ENCODE data around the gene VCAN.
A peak's percentile ranks its signal among the peaks of the same experiment; 100 is the strongest.

VCAN gene

DNA sequence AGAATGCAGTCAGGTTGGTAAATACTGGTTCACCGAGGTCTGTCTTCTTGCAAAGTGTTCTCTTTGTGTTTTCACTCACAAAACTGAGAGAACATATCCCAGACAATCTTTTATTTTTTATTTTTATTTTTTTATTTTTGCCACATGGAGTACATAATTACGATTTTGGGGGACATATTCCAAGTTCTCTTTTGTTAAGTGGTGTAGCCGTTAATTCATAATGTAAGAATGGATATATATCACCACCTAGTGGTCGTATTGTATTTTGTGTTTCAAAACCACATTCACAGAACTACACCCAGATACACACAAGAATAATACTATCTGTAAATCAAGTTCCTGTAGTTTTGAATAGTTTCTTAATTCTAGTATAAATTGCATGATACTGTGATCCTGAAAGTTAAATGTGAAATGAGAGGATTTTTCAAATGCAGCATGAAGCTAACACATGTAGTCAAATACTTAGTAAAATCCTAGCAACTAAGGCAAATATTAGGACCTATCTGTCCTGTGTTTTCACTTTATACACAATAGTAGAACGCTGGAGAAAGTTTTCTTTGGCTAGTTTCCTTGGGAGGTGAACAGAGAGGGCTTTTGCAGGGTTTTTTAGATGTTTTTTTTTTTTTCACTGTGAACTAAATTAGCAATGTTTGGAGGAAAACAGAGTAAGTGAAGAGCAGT is 92.7 kb downstream of the VCAN start:
- H3K4me3 ChIP-seq (ENCODE audit: low read length): no peak overlapping the region
- TF ChIP-seq, protein P1, sequence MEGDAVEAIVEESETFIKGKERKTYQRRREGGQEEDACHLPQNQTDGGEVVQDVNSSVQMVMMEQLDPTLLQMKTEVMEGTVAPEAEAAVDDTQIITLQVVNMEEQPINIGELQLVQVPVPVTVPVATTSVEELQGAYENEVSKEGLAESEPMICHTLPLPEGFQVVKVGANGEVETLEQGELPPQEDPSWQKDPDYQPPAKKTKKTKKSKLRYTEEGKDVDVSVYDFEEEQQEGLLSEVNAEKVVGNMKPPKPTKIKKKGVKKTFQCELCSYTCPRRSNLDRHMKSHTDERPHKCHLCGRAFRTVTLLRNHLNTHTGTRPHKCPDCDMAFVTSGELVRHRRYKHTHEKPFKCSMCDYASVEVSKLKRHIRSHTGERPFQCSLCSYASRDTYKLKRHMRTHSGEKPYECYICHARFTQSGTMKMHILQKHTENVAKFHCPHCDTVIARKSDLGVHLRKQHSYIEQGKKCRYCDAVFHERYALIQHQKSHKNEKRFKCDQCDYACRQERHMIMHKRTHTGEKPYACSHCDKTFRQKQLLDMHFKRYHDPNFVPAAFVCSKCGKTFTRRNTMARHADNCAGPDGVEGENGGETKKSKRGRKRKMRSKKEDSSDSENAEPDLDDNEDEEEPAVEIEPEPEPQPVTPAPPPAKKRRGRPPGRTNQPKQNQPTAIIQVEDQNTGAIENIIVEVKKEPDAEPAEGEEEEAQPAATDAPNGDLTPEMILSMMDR (IDR thresholded peaks at IDR 0.05; ENCODE audit: insufficient read depth, low read depth, low read length, missing control alignments): peak; percentile 46
- peak; percentile 53 for DNase-seq (ENCODE audit: low read depth)

DNA sequence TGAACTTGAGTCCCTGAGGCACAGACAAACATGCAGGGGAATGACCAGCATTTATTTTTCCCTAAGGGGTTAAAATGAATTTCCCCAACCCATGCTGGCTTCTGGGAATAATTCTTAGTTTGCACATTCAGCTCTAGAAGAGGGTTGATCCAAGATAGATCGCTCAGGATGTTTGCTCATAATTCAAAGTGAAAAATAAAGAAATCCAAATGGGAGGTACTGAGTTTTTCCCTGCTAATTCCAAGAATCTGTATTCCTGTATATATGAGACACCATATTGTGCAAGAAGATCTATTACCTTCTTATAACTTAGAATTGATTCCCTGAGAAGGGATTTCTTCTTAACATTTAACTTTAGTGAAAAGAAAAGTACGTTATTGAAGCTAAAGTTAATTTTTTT is 96.2 kb downstream of the VCAN start:
- DNase-seq (ENCODE audit: low read depth): no peak
- TF ChIP-seq, protein P1 (IDR thresholded peaks at IDR 0.05; ENCODE audit: insufficient read depth, low read depth, low read length, missing control alignments): no peak
- no peak overlapping the region for H3K4me3 ChIP-seq (ENCODE audit: low read length)

DNA sequence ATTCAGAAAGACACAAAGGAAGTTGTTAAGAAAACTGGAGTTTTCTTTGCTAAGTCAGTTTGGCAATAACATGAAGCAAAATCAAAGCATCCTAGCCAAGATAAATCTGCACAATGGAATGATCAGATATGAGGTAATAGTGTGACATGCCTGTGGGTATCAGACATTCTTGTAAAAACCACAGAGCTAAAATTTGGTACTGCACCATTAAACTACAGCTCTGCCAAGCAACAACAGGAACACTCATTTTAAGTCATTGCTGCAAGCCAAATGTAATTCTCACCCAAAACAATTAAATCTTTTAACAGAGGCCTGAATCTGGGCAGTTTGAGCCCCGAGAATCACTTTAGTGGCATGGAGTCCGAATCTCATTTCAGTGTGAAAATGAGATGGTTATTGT is 96.6 kb downstream of the VCAN start:
- peak; percentile 69 for DNase-seq (ENCODE audit: low read depth)
- no peak overlapping the region for H3K4me3 ChIP-seq (ENCODE audit: low read length)
- TF ChIP-seq, protein P1 (IDR thresholded peaks at IDR 0.05; ENCODE audit: insufficient read depth, low read depth, low read length, missing control alignments): no peak

DNA sequence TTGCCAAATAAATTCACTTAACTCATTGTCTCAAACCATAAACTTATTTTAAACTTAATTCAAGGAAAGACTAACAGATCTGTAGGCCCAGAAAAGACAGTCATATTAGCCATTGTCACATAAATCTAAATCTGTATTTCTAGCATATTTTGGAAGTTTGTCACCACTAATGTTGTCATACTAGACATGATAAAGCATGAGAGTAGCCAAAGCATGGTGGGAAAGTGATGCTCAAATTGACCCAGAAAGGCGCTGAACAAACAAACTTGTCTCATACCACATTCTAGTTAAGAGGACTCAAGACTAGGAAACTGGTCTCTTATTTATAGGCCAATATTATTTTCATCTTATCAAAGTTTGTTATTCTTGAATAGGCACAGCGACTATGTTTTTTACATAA is 99.4 kb downstream of the VCAN start:
- no peak for DNase-seq (ENCODE audit: low read depth)
- TF ChIP-seq, protein P1 (IDR thresholded peaks at IDR 0.05; ENCODE audit: insufficient read depth, low read depth, low read length, missing control alignments): no peak

DNA sequence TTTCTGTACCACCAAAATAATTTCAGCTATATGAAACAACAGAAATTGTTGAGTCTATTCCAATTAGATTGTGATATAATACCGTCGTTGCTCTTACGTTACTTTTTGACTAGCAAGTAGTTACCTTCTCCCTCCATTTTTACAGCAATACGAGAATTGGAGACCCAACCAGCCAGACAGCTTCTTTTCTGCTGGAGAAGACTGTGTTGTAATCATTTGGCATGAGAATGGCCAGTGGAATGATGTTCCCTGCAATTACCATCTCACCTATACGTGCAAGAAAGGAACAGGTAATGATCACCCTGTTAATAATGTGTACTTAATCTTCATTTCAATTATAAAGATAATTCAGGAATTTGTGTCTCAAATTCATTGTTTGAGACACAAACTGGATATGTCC is 100.7 kb downstream of the VCAN start:
- H3K4me3 ChIP-seq (ENCODE audit: low read length): no peak overlapping the region
- TF ChIP-seq, protein P1 (IDR thresholded peaks at IDR 0.05; ENCODE audit: insufficient read depth, low read depth, low read length, missing control alignments): no peak
- no peak for DNase-seq (ENCODE audit: low read depth)

More for the DNA sequence above, 99.4 kb downstream of the VCAN start:
- no peak overlapping the region for H3K4me3 ChIP-seq (ENCODE audit: low read length)

DNA sequence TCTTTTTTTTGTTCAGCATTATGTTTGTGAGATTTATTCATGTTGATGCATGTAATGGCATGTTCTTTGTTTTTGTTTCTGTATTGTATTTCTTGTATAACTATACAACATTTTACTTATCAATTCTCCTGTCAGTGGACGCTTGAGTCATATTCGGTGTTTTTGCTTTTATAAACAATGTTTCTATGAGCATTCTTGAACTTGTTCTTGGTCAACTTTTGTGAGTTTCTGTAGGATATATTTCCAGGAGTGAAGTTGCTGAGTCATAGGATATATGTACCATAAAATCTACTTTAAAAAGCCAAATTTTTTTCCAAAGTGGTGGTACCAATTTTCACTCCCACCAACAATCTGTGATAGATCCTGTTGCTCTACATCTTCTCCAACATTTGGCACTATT is 104.8 kb downstream of the VCAN start:
- TF ChIP-seq, protein P1 (IDR thresholded peaks at IDR 0.05; ENCODE audit: insufficient read depth, low read depth, low read length, missing control alignments): no peak
- DNase-seq (ENCODE audit: low read depth): peak; percentile 37
- no peak overlapping the region for H3K4me3 ChIP-seq (ENCODE audit: low read length)

DNA sequence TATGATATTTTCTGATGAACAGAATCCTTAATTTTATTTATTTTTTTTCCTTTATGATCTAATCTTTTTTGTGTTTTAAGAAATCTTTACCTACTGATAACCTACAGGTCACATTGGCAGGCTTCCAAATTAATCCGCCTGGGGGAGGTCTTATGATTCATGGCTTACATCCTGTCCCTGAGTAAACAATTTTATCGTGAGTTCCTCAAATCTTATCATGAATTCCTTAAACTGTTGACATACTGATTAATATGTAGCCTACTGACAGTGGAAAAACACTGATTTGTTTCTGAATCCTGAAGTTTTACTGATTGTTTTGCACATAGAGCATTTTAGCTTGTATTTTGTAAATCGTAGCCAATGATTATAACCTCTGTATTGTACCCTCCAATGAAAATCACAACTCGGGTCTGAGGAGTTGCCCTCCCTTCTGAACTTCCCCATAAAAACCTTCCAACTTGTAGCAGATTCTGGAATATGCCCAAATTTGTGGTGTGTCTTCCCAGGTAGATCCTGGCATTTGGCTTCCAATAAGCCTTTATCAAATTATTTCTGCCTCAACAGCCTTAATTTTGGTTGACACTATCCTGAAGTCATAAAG is 105.6 kb downstream of the VCAN start:
- H3K4me3 ChIP-seq (ENCODE audit: low read length): no peak overlapping the region
- TF ChIP-seq, protein P1 (IDR thresholded peaks at IDR 0.05; ENCODE audit: insufficient read depth, low read depth, low read length, missing control alignments): no peak
- DNase-seq (ENCODE audit: low read depth): peak; percentile 63

All from epithelial cell of esophagus (primary cell).